HepG2 (cell line): Measurements from ENCODE around the gene CREBBP. TPM values are rescaled to one million over a fixed set of nuclear protein-coding genes. Genes with fewer than 3 reads are reported as not detected.
A peak's percentile ranks its signal among the peaks of the same experiment; 100 is the strongest.

Experiments
- ATAC-seq: fragments of 200-7000 bp; cut with Tn5 transposase; 3 replicates; pipeline ENCODE4 v1.9.1; 2020; ENCODE audit warnings: mild to moderate bottlenecking, moderate library complexity
- BruUV-seq: library from RNA; stranded (reverse); fragments of 400-500 nt; replicated peaks from 2 replicates; lab custom pipeline; 2021; lab: Mats Ljungman, UMichigan
- CTCF ChIA-PET: fragments of 300-600 bp; formaldehyde crosslinking; extraction: SDS; loops from one replicate; lab custom pipeline; 2021; ENCODE audit warnings: low total read pairs, inconsistent platforms, low intra/inter-chr PET ratio; lab: Yijun Ruan, JAX
- POLR2A ChIA-PET: fragments of 350-600 bp; sonication (Branson Sonifier 250); formaldehyde crosslinking; loops from one replicate; lab custom pipeline; 2020; ENCODE audit warnings: antibody characterized with exemption, inconsistent platforms; lab: Yijun Ruan, JAX
- DNase-seq: peaks from one replicate; pipeline ENCODE4 v3.0.0-alpha.2; 2015; ENCODE audit warnings: low spot score
- FAIRE-seq: peaks from 3 replicates; lab custom pipeline; 2011; peaks lifted over from hg19 to GRCh38; lab: Jason Lieb, UNC
- H2AFZ ChIP-seq: one replicate; pipeline ENCODE4 v1.6.1; 2011; ENCODE audit warnings: low read length, inconsistent platforms
- H3K27ac ChIP-seq: fragments of 300-600 bp; 3 replicates; pipeline ENCODE4 v1.8.0; 2011; ENCODE audit warnings: mixed run types, mild to moderate bottlenecking, mixed read lengths, low read length, inconsistent platforms; ENCODE audit not compliant: insufficient read depth; ENCODE audit errors: extremely low read length
- H3K27me3 ChIP-seq, 2 experiments: fragments of 200-600 bp in 1 of 2; 2 replicates in 1 of 2; 3 replicates in 1 of 2; pipeline versions ENCODE4 v1.6.0 to v1.8.0; 2011; ENCODE audit warnings: low read length in 2 of 2, mild to moderate bottlenecking in 2 of 2, moderate library complexity in 2 of 2, inconsistent platforms in 1 of 2; ENCODE audit not compliant: insufficient read depth in 2 of 2, control insufficient read depth in 1 of 2
- H3K36me3 ChIP-seq, 2 experiments: fragments of 200-600 bp in 1 of 2; replicated peaks in 1 of 2; 2 replicates in 1 of 2; 3 replicates in 1 of 2; pipeline versions ENCODE4 v1.5.1 to v1.8.0; 2011; ENCODE audit warnings: low read length in 2 of 2, inconsistent platforms in 1 of 2; ENCODE audit not compliant: insufficient read depth in 2 of 2, control insufficient read depth in 1 of 2
- H3K4me1 ChIP-seq: 2 replicates; pipeline ENCODE4 v1.5.1; 2012; ENCODE audit warnings: low read length, inconsistent platforms; ENCODE audit not compliant: insufficient read depth
- H3K4me2 ChIP-seq: 2 replicates; pipeline ENCODE4 v1.6.0; 2011; ENCODE audit warnings: low read depth, low read length, inconsistent platforms
- H3K4me3 ChIP-seq, 3 experiments: fragments of 200-600 bp in 1 of 3; sonication (generic), shearing (Covaris generic) in 1 of 3; replicated peaks in 1 of 3; 2 replicates each; pipeline ENCODE4 v1.5.1; 2011 to 2016; ENCODE audit warnings: low read length in 3 of 3, inconsistent platforms in 2 of 3, low read depth in 2 of 3, mild to moderate bottlenecking in 2 of 3, control low read depth in 1 of 3, mixed read lengths in 1 of 3; ENCODE audit not compliant: insufficient read depth in 1 of 3
- H3K79me2 ChIP-seq: one replicate; pipeline ENCODE4 v1.6.1; 2011; ENCODE audit warnings: low read length, inconsistent platforms; ENCODE audit not compliant: insufficient read depth
- H3K9ac ChIP-seq: 2 replicates; pipeline ENCODE4 v1.6.0; 2011; ENCODE audit warnings: mild to moderate bottlenecking, low read depth, low read length, inconsistent platforms; ENCODE audit not compliant: insufficient read depth
- H3K9me3 ChIP-seq: 2 replicates; pipeline ENCODE4 v1.5.1; 2012; ENCODE audit warnings: mild to moderate bottlenecking, low read length
- H4K20me1 ChIP-seq: 2 replicates; pipeline ENCODE4 v1.6.0; 2011; ENCODE audit warnings: inconsistent platforms, mild to moderate bottlenecking, low read length, moderate library complexity; ENCODE audit not compliant: insufficient read depth
- GZF1 ChIP-seq: sonication (generic); formaldehyde crosslinking; IDR thresholded peaks from 2 replicates; pipeline ENCODE4 v1.5.1; 2020; ENCODE audit warnings: mild to moderate bottlenecking, missing genetic modification reagents
- HNRNPK ChIP-seq: fragments of 200-400 bp; formaldehyde crosslinking; IDR thresholded peaks from 2 replicates; pipeline ENCODE4 v1.6.1; 2018; ENCODE audit warnings: low read length, low read depth, moderate library complexity, mild to moderate bottlenecking; ENCODE audit not compliant: poor library complexity, severe bottlenecking
- MYC ChIP-seq: sonication (generic); formaldehyde crosslinking; IDR thresholded peaks from 2 replicates; pipeline ENCODE4 v1.9.0; 2021; ENCODE audit warnings: missing genetic modification reagents, borderline replicate concordance
- NFRKB ChIP-seq: fragments of 450-650 bp; IDR thresholded peaks from 2 replicates; pipeline ENCODE4 v1.6.1; 2017
- NFYB ChIP-seq: sonication (generic); formaldehyde crosslinking; IDR thresholded peaks from 2 replicates; pipeline ENCODE4 v1.4.0; 2020; ENCODE audit warnings: missing genetic modification reagents
- NKX3-1 ChIP-seq: sonication (generic); formaldehyde crosslinking; IDR thresholded peaks from 2 replicates; pipeline ENCODE4 v1.5.0; 2020; ENCODE audit warnings: missing genetic modification reagents
- POLR2G ChIP-seq: fragments of 200-400 bp; formaldehyde crosslinking; IDR thresholded peaks from 2 replicates; pipeline ENCODE4 v1.6.1; 2018; ENCODE audit warnings: mild to moderate bottlenecking, low read depth, low read length, moderate library complexity
- RBM22 ChIP-seq: fragments of 200-400 bp; formaldehyde crosslinking; optimal IDR thresholded peaks from 2 replicates; pipeline ENCODE3; 2017; ENCODE audit warnings: mild to moderate bottlenecking, low read length, moderate library complexity
- ZBTB38 ChIP-seq: sonication (generic); formaldehyde crosslinking; IDR thresholded peaks from 2 replicates; pipeline ENCODE4 v1.5.1; 2020; ENCODE audit warnings: mild to moderate bottlenecking, missing genetic modification reagents
- ZC3H13 ChIP-seq: sonication (generic); formaldehyde crosslinking; IDR thresholded peaks from 2 replicates; pipeline ENCODE4 v1.8.1; 2023; ENCODE audit warnings: mild to moderate bottlenecking, missing genetic modification reagents, moderate library complexity
- ZNF256 ChIP-seq: sonication (generic); formaldehyde crosslinking; conservative IDR thresholded peaks from 2 replicates; pipeline ENCODE4 v1.4.0; 2020; ENCODE audit warnings: missing genetic modification reagents
- ZNF30 ChIP-seq: sonication (generic); formaldehyde crosslinking; IDR thresholded peaks from 2 replicates; pipeline ENCODE4 v1.5.0; 2020; ENCODE audit warnings: mild to moderate bottlenecking, missing genetic modification reagents
- ZNF674 ChIP-seq: sonication (generic); formaldehyde crosslinking; IDR thresholded peaks from 2 replicates; pipeline ENCODE4 v1.5.0; 2020; ENCODE audit warnings: low read depth, mild to moderate bottlenecking, missing genetic modification reagents
- ZSCAN21 ChIP-seq: sonication (generic); formaldehyde crosslinking; IDR thresholded peaks from 2 replicates; pipeline ENCODE4 v1.8.0; 2022; ENCODE audit warnings: mild to moderate bottlenecking, missing genetic modification reagents, moderate library complexity, borderline replicate concordance
- WGBS: methylation state at CpG from one replicate; pipeline ENCODE4 v1.1.6; 2017; ENCODE audit warnings: low lambda C conversion rate; 5-methylcytosine and 5-hydroxymethylcytosine counted together
- in situ Hi-C: cut with HindIII; loops from 2 replicates; pipeline ENCODE4 v1.10.0; 2017; ENCODE audit warnings: low pct_unique_long_range_greater_than_20kb; ENCODE audit not compliant: extremely low pct_ligation_motif_present
- intact Hi-C: fragments of 100-400 bp; cut with micrococcal nuclease; formaldehyde crosslinking; loops from one replicate; pipeline ENCODE4 v1.10.0; 2022; ENCODE audit not compliant: unreplicated experiment
- polyA plus RNA-seq, 8 experiments: library from polyadenylated mRNA; depleted of rRNA in 3 of 8; stranded (reverse) in 7 of 8; unstranded in 1 of 8; fragments of >200 nt; fragmentation: Illumina TruSeq in 4 of 8; extraction: Trizol in 4 of 8; gene quantifications; 2 replicates each; pipeline versions ENCODE4 v1.2.1 to v1.2.3, GENCODE V29; 2011 to 2016; ENCODE audit warnings: low read depth in 4 of 8, missing spikeins in 1 of 8, mixed read lengths in 1 of 8; ENCODE audit not compliant: insufficient read depth in 1 of 8
- total RNA-seq, 5 experiments: library from RNA; depleted of rRNA; stranded (reverse); fragments of >200 nt; fragmentation: Illumina TruSeq; extraction: Trizol; gene quantifications; 2 replicates each; pipeline ENCODE4 v1.2.3, GENCODE V29; 2016; ENCODE audit warnings: low read depth in 1 of 5

The CREBBP gene
- total and polyA plus RNA-seq, 2 of the 13 experiments (the other 11 are each of a cell fraction or from before 2014, with no cell fraction given) = 5.3 to 10.4 TPM

- POLR2A ChIA-PET = interaction anchor here (0.8 to 9.7 kb wide), 2 partner anchors 10 to 18 kb away, joined by 3 to 144 read pairs; no protein-coding TSS in a partner anchor
- H3K79me2 ChIP-seq = peaks cover 78% of the 10 kb centered on the region
- H3K4me2 ChIP-seq = peak overlapping the region; percentile 56
- TF ChIP-seq MYC (CRISPR knock-in tag) (no peak), NFRKB (no peak), ZBTB38 (CRISPR knock-in tag) (peak; percentile 81), ZSCAN21 (CRISPR knock-in tag) (0 out of 2 replicates have a peak, but pooled peaks have one; percentile 34), ZNF30 (CRISPR knock-in tag) (no peak), NKX3-1 (CRISPR knock-in tag) (no peak), ZNF256 (CRISPR knock-in tag) (no peak), NFYB (CRISPR knock-in tag) (no peak), HNRNPK (no peak), ZNF674 (no peak), ZC3H13 (0 out of 2 replicates have a peak, but pooled peaks have one; percentile 34), GZF1 (CRISPR knock-in tag) (no peak), RBM22 (peak; percentile 31), POLR2G (peak; percentile 15; the same call in 1 of the 2 replicates)
- H3K27me3 ChIP-seq = no peaks in the 10 kb centered on the region; a peak in 1 of 5 replicates
- BruUV-seq = TSS peak; percentile 17
- FAIRE-seq (no peak), DNase-seq (no peak), ATAC-seq (no peak)
- H2AFZ ChIP-seq = no peak overlapping the region
- intact Hi-C loops = no loop called here
- peaks cover 2 to 15% of the 10 kb centered on the region in 2 experiments; a peak in 2 of 5 replicates for H3K36me3 ChIP-seq
- H3K4me1 ChIP-seq = peaks cover 63% of the 10 kb centered on the region
- WGBS = 88% methylated on average over 15 of the region's 15 CpGs
- H4K20me1 ChIP-seq = no peaks in the 10 kb centered on the region
- peak overlapping the region in 1 of 3 experiments; percentile 43; a peak in 2 of 6 replicates for H3K4me3 ChIP-seq
- CTCF ChIA-PET = no interaction called here
- in situ Hi-C loops = no loop called here
- peak overlapping the region; percentile 70 for H3K27ac ChIP-seq
- no peaks in the 10 kb centered on the region for H3K9me3 ChIP-seq
- peak overlapping the region; percentile 41; the same call in 1 of the 2 replicates for H3K9ac ChIP-seq
Observed at GRCh38 chr16:3713587-3714242, 166.8 kb downstream of the CREBBP start.
